Measurements from ENCODE around the gene PKDCC.

Gene PKDCC

DNA sequence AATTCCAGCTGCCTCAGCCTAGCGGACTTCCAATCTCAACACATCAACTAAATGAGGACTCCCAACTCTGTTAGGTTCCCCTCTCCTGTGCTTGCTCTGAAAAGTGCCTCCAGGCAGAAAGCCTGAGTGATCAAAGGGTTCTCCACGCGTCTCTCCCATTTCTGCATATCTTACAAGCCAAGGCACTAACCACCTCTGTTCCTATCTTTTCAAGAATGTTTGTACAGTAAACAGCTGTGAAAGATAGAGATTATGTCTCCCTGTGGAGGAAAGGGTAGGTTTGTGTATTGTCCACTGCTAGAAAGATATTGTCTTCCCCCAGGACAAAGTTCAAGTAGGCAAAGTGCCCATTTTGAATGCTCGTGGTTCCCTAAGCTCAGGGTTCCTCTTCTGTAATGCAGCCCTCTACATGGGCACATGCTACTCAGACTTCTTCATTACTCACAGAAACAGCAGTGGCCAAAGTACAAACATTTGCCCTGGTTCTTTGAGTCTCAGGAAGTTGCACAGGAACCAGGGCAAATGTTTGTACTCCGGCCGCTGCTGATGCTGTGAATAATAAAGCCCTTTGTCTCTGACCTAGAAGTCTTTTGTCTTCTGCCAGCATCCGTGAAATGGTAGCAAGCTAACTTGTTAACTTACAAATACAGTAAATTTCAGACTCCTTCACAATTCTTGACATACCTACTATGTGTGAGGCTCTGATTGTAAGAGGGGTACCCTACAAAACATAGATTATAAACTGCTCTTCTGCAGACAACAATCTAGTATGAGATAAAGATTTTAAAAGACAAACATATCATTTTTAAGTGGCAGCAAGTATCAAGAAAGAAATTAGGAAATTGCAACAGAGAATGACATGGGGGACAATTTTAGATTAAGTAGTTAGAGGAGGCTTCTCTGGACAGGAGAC is 44.5 kb downstream of the PKDCC start:
- no peak for DNase-seq (ENCODE audit: low spot score)
- TF ChIP-seq, protein P1, sequence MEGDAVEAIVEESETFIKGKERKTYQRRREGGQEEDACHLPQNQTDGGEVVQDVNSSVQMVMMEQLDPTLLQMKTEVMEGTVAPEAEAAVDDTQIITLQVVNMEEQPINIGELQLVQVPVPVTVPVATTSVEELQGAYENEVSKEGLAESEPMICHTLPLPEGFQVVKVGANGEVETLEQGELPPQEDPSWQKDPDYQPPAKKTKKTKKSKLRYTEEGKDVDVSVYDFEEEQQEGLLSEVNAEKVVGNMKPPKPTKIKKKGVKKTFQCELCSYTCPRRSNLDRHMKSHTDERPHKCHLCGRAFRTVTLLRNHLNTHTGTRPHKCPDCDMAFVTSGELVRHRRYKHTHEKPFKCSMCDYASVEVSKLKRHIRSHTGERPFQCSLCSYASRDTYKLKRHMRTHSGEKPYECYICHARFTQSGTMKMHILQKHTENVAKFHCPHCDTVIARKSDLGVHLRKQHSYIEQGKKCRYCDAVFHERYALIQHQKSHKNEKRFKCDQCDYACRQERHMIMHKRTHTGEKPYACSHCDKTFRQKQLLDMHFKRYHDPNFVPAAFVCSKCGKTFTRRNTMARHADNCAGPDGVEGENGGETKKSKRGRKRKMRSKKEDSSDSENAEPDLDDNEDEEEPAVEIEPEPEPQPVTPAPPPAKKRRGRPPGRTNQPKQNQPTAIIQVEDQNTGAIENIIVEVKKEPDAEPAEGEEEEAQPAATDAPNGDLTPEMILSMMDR (IDR thresholded peaks at IDR 0.05; ENCODE audit: borderline replicate concordance, control extremely low read depth, extremely low read depth, insufficient read depth, missing control alignments), result no peak
- in situ Hi-C loops (cut with MboI; ENCODE audit: low sequenced_read_pairs, unreplicated experiment), result loop anchor here (10.0 kb wide), 1 partner anchor 232 kb away; no protein-coding TSS in a partner anchor

DNA sequence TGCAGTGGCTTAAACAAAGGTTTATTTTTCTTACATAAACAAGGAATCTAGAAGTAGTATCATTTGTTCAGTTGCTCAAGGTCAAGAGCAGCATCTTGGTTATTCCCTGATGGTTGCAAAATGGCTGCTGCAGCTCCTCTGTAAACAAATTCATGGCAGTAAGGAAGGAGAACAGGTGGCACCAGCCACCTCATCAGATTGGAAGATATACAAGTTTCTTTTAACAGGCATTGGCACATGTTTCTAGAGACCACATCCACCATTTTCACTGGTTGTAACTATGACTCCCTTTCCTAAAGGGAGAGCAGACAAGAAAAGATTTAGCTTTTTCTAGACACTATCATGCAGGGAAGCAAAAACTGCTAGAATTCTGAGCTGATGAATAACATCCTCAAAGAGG is 46.3 kb downstream of the PKDCC start:
- DNase-seq (ENCODE audit: low spot score), result no peak
- TF ChIP-seq, protein P1 (IDR thresholded peaks at IDR 0.05; ENCODE audit: borderline replicate concordance, control extremely low read depth, extremely low read depth, insufficient read depth, missing control alignments), result no peak
- in situ Hi-C loops (cut with MboI; ENCODE audit: low sequenced_read_pairs, unreplicated experiment), result loop anchor here (10.0 kb wide), 1 partner anchor 231 kb away; no protein-coding TSS in a partner anchor

DNA sequence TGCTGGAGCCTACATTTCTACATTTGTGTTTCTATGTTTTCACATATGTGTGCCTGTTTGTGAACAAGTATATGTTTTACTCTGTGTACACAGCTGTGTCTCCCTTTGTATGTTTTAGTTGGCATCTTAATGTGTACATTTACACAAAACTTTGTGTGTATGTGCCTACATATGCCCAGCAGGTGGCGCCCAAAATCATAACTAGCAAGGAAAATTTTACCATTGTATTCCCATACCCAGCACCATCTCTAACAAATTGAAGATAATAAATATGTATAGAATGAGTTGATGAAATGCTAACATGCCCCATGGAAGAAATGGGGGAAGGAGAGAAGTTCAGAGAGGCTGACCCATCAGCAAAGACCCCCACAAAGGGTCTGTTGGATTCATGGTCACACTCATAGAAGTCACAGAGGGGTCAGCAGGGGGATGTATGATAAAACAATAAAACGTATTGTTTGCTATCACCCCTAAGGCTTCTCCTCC is 48.1 kb downstream of the PKDCC start:
- TF ChIP-seq, protein P1 (IDR thresholded peaks at IDR 0.05; ENCODE audit: borderline replicate concordance, control extremely low read depth, extremely low read depth, insufficient read depth, missing control alignments), result peak; percentile 59
- in situ Hi-C loops (cut with MboI; ENCODE audit: low sequenced_read_pairs, unreplicated experiment), result loop anchor here (5.0 to 10.0 kb wide), 2 partner anchors 141 to 229 kb away; no protein-coding TSS in a partner anchor
- no peak for DNase-seq (ENCODE audit: low spot score)

DNA sequence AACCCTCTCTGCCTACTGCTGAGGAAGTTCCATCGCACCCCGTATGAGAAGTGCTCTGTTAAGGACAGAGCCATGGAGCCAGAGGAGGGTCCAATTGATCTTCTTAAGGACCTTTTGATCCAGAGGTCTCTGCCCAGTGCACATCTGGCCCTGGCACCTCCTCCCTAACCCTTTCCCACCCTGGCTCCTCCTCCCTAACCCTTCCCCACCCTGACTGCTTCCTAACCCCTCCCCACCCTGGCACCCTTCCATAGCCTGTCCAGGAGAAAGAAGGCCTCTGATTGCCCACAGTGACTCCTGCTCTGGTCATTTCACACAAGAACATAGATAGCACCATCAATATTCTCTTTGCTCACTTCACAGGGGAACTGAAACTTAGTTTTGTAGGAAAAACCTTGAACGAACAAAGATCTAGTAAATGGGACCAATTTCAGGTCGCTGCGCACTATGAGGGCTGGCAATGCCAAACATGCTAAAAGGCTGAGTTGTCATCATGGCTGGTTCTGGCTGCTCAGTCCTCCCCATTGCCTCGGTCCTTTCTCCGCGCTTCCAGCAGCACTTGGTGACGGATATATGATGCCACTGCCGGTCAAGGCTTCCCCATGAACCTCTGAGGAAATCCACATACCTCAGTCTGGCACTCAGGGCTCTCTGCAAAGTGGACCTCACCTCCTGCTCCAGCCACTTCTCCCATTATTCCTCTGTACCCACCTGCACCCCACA is 49.2 kb downstream of the PKDCC start:
- peak; percentile 54 for DNase-seq (ENCODE audit: low spot score)
- in situ Hi-C loops (cut with MboI; ENCODE audit: low sequenced_read_pairs, unreplicated experiment), result loop anchor here (5.0 to 10.0 kb wide), 2 partner anchors 140 to 228 kb away; no protein-coding TSS in a partner anchor
- TF ChIP-seq, protein P1 (IDR thresholded peaks at IDR 0.05; ENCODE audit: borderline replicate concordance, control extremely low read depth, extremely low read depth, insufficient read depth, missing control alignments), result no peak

DNA sequence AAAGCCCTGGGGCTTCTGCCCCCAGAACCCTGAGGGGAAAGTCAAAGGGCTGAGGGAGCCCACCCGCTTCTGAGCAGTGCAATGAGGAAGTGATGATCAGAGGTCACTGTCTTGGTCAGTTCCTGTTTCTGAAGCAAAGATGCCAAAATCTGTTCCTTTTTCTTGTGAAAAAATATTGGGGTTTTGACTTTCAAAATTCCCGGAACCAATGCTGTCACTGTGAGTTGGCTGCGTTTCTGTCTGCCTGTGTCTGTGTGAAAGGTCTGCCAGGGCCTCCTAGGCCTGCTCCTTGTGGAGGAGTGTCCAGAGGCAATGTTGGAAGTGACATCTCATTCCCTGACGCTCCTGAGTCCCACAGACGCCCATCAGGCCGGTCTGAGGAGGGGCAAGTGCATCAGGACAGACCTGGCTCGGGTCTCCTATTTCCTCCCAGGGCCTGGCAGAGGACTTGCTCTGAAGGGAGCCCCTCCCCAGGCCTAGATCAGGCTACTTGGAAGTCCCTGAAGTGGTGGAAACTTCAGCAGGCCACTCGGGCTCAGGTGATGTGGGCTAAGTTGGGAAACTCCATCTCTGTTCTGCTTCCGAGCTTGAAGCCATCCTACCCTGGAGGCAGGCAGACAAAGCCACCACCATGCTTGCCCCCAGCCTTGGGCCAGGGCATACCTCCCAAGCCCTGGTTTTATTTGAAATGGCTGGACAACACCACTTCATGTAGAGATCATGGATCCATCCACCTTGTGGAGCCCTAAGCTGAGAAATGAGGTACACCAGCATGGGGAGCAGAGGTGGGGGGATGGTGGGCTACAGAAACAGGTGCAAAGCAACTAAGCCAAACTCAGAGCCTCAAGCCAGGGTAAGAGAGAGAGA is 51.0 kb downstream of the PKDCC start:
- in situ Hi-C loops (cut with MboI; ENCODE audit: low sequenced_read_pairs, unreplicated experiment), result loop anchor here (5.0 to 10.0 kb wide), 2 partner anchors 138 to 226 kb away; no protein-coding TSS in a partner anchor

More for the DNA sequence above, 51.0 kb downstream of the PKDCC start:
- no peak for DNase-seq (ENCODE audit: low spot score)
- TF ChIP-seq, protein P1 (IDR thresholded peaks at IDR 0.05; ENCODE audit: borderline replicate concordance, control extremely low read depth, extremely low read depth, insufficient read depth, missing control alignments), result no peak
